HL-60 (cell line): ENCODE results near the gene FUT4.

Experiments
- GABPA ChIP-seq: IDR thresholded peaks from 2 replicates; pipeline ENCODE4 v1.6.1; 2012; ENCODE audit warnings: low read depth
- SPI1 ChIP-seq: IDR thresholded peaks from 2 replicates; pipeline ENCODE4 v1.6.1; 2012; ENCODE audit warnings: low read depth, mild to moderate bottlenecking, borderline replicate concordance
- TF ChIP-seq, protein P1 (sequence below): IDR thresholded peaks from one replicate; pipeline ENCODE4 v1.5.1; 2011; ENCODE audit warnings: low read length, control low read depth, inconsistent platforms; ENCODE audit not compliant: insufficient read depth

DNA sequence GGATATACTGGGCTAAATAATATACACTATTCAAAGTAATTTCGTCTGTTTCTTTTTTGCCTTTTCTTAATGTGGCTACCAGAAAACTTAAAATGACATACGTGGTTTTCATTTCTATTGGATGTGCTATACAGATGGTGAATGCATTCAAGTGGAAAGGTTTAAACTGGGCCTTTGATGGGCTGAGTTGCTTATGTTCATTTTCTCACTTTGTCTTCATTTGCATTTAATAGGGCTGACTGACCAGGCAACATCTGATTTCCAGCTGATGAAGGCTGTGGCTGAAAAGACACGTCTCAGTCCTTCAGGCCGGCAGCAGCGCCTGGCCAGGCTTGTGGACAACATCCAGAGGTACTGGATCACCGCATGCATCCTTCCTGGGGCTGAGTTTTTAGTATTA, 51.4 kb downstream of the FUT4 start:
- TF ChIP-seq, protein P1, sequence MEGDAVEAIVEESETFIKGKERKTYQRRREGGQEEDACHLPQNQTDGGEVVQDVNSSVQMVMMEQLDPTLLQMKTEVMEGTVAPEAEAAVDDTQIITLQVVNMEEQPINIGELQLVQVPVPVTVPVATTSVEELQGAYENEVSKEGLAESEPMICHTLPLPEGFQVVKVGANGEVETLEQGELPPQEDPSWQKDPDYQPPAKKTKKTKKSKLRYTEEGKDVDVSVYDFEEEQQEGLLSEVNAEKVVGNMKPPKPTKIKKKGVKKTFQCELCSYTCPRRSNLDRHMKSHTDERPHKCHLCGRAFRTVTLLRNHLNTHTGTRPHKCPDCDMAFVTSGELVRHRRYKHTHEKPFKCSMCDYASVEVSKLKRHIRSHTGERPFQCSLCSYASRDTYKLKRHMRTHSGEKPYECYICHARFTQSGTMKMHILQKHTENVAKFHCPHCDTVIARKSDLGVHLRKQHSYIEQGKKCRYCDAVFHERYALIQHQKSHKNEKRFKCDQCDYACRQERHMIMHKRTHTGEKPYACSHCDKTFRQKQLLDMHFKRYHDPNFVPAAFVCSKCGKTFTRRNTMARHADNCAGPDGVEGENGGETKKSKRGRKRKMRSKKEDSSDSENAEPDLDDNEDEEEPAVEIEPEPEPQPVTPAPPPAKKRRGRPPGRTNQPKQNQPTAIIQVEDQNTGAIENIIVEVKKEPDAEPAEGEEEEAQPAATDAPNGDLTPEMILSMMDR: no peak
- TF ChIP-seq GABPA (no peak), SPI1 (no peak)
